Duodenal mucosa (tissue), 2 donors: ENCODE data around the gene ABCA1.
A peak's percentile ranks its signal among the peaks of the same experiment; 100 is the strongest.
"Not testable (repeated sequence)": the region's sequence is repeated elsewhere in the genome, so short reads cannot be mapped to it uniquely, and the experiment has no call there.

ENCODE experiments used
- H3K27ac ChIP-seq: one replicate; pipeline ENCODE4 v1.7.0; 2013; ENCODE audit warnings: low read depth, low read length
- H3K27me3 ChIP-seq, 2 donors: one replicate each; pipeline ENCODE4 v1.7.0; 2013; ENCODE audit warnings: low read length in 2 of 2, control low read depth in 1 of 2; ENCODE audit not compliant: insufficient read depth in 2 of 2, control insufficient read depth in 1 of 2
- H3K36me3 ChIP-seq, 2 donors: one replicate each; pipeline ENCODE4 v1.7.0; 2013; ENCODE audit warnings: low read length in 2 of 2, control low read depth in 1 of 2; ENCODE audit not compliant: insufficient read depth in 2 of 2, control insufficient read depth in 1 of 2
- H3K4me1 ChIP-seq, 2 donors: one replicate each; pipeline ENCODE4 v1.7.0; 2013; ENCODE audit warnings: low read length in 2 of 2, control low read depth in 1 of 2; ENCODE audit not compliant: insufficient read depth in 2 of 2, control insufficient read depth in 1 of 2
- H3K4me3 ChIP-seq, 2 donors: one replicate each; pipeline ENCODE4 v1.7.0; 2013; ENCODE audit warnings: low read length in 2 of 2, low read depth in 1 of 2
- H3K9ac ChIP-seq, 2 donors: one replicate each; pipeline ENCODE4 v1.7.0; 2013; ENCODE audit warnings: low read length in 2 of 2, low read depth in 1 of 2
- H3K9me3 ChIP-seq, 2 donors: one replicate each; pipeline ENCODE4 v1.7.0; 2013; ENCODE audit warnings: low read length in 2 of 2, control low read depth in 1 of 2; ENCODE audit not compliant: control insufficient read depth in 1 of 2

ABCA1 gene

GRCh38 chr9:104944871-104945270, 16.9 kb upstream of the ABCA1 start:
- no peaks in the 10 kb centered on the region for H3K4me1 ChIP-seq
- H3K27ac ChIP-seq, result no peak overlapping the region
- H3K4me3 ChIP-seq, result no peak overlapping the region
- H3K9me3 ChIP-seq, result no peaks in the 10 kb centered on the region
- H3K9ac ChIP-seq, result no peak overlapping the region
- H3K27me3 ChIP-seq, result no peaks in the 10 kb centered on the region
- no peaks in the 10 kb centered on the region for H3K36me3 ChIP-seq

- no peaks in the 10 kb centered on the region for H3K9me3 ChIP-seq
- no peaks in the 10 kb centered on the region for H3K4me1 ChIP-seq
- no peak overlapping the region for H3K9ac ChIP-seq
- H3K27ac ChIP-seq, result no peak overlapping the region
- no peaks in the 10 kb centered on the region for H3K36me3 ChIP-seq
- no peaks in the 10 kb centered on the region for H3K27me3 ChIP-seq
- H3K4me3 ChIP-seq, result no peak overlapping the region
Observed at GRCh38 chr9:104944356-104944755, 16.4 kb upstream of the ABCA1 start.

GRCh38 chr9:104941597-104941996, 13.6 kb upstream of the ABCA1 start:
- no peak overlapping the region for H3K27ac ChIP-seq
- H3K9ac ChIP-seq, result no peak overlapping the region
- H3K36me3 ChIP-seq, result no peaks in the 10 kb centered on the region
- no peaks in the 10 kb centered on the region for H3K4me1 ChIP-seq
- H3K27me3 ChIP-seq, result no peaks in the 10 kb centered on the region
- no peaks in the 10 kb centered on the region for H3K9me3 ChIP-seq
- H3K4me3 ChIP-seq, result no peak overlapping the region

GRCh38 chr9:104936291-104936690, 8.3 kb upstream of the ABCA1 start:
- Histone ChIP-seq H3K36me3 (no peaks in the 10 kb centered on the region), H3K27me3 (no peaks in the 10 kb centered on the region), H3K27ac (no peak overlapping the region), H3K4me3 (no peak overlapping the region), H3K9me3 (no peaks in the 10 kb centered on the region), H3K9ac (no peak overlapping the region), H3K4me1 (peaks cover 0 to 4% of the 10 kb centered on the region in 2 donors)

GRCh38 chr9:104935501-104935810, 7.5 kb upstream of the ABCA1 start:
- not testable (repeated sequence) for H3K4me3 ChIP-seq, H3K36me3 ChIP-seq, H3K9ac ChIP-seq, H3K27me3 ChIP-seq, H3K9me3 ChIP-seq, H3K4me1 ChIP-seq, H3K27ac ChIP-seq

GRCh38 chr9:104934691-104935500, 6.9 kb upstream of the ABCA1 start:
- H3K4me3 ChIP-seq, result no peak overlapping the region
- H3K4me1 ChIP-seq, result peaks cover 0 to 4% of the 10 kb centered on the region in 2 donors
- no peaks in the 10 kb centered on the region for H3K9me3 ChIP-seq
- H3K27me3 ChIP-seq, result no peaks in the 10 kb centered on the region
- H3K9ac ChIP-seq, result no peak overlapping the region
- no peak overlapping the region for H3K27ac ChIP-seq
- H3K36me3 ChIP-seq, result no peaks in the 10 kb centered on the region

- H3K9ac ChIP-seq, result not testable (repeated sequence)
Observed at GRCh38 chr9:104933091-104933490, 5.1 kb upstream of the ABCA1 start.

GRCh38 chr9:104931256-104931655, 3.3 kb upstream of the ABCA1 start:
- Histone ChIP-seq H3K4me1 (peaks cover 4 to 12% of the 10 kb centered on the region in 2 donors), H3K4me3 (no peak overlapping the region), H3K27me3 (no peaks in the 10 kb centered on the region), H3K27ac (no peak overlapping the region), H3K36me3 (no peaks in the 10 kb centered on the region), H3K9me3 (no peaks in the 10 kb centered on the region), H3K9ac (no peak overlapping the region)

More at GRCh38 chr9:104933091-104933490, 5.1 kb upstream of the ABCA1 start:
- H3K4me3 ChIP-seq, H3K27me3 ChIP-seq, H3K27ac ChIP-seq, H3K4me1 ChIP-seq, H3K36me3 ChIP-seq, H3K9me3 ChIP-seq: not testable (repeated sequence)

- Histone ChIP-seq H3K9me3 (no peaks in the 10 kb centered on the region), H3K4me3 (peak overlapping the region; percentile 89 to 97), H3K4me1 (peaks cover 0 to 15% of the 10 kb centered on the region in 2 donors), H3K36me3 (no peaks in the 10 kb centered on the region), H3K27ac (peak overlapping the region; percentile 69), H3K9ac (peak overlapping the region; percentile 57 to 86), H3K27me3 (no peaks in the 10 kb centered on the region)
Observed at GRCh38 chr9:104927216-104927911, 591 bp downstream of the ABCA1 start.

- H3K4me3 ChIP-seq, result no peak overlapping the region
- peaks cover 0 to 15% of the 10 kb centered on the region in 2 donors for H3K4me1 ChIP-seq
- no peaks in the 10 kb centered on the region for H3K36me3 ChIP-seq
- H3K9me3 ChIP-seq, result no peaks in the 10 kb centered on the region
- no peak overlapping the region for H3K9ac ChIP-seq
- no peaks in the 10 kb centered on the region for H3K27me3 ChIP-seq
- no peak overlapping the region for H3K27ac ChIP-seq
Observed at GRCh38 chr9:104923740-104924139, 4.2 kb downstream of the ABCA1 start.
